OCI-LY1 (cell line): ENCODE measurements around the gene DCT.

ENCODE experiments used
- EZH2 ChIP-seq: fragments of 200-600 bp; sonication (generic), shearing (Covaris generic); IDR thresholded peaks from 2 replicates; pipeline ENCODE4 v1.8.0; 2017; ENCODE audit warnings: borderline replicate concordance, mixed run types, mild to moderate bottlenecking, antibody characterized with exemption, low read length, moderate library complexity, mixed read lengths
- TF ChIP-seq, protein P1 (sequence below): fragments of 200-600 bp; sonication (generic), shearing (Covaris generic); IDR thresholded peaks from 2 replicates; pipeline ENCODE4 v1.5.1; 2017; ENCODE audit warnings: mild to moderate bottlenecking, antibody characterized with exemption, low read length, moderate library complexity, mixed read lengths

DNA sequence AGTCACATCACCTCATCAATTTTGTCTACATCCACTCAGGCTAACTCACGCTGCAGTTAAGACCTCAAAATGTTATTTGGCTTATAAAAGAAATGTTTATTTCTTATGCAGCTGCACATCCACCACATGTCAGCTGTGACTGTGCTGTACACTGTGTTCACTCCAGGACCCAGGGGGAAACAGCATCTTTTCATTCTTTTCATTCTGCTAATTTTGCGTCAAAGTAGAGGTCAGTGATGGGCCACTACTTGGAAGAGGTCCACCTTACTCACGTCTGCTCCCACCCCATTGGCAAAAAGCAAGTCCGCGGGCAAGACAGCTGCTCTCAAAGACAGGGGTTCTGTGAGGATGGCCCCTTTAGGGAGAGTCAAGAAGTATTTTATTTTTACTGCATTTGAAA is 4.5 kb upstream of the DCT start:
- TF ChIP-seq EZH2, result no peak
- TF ChIP-seq, protein P1, sequence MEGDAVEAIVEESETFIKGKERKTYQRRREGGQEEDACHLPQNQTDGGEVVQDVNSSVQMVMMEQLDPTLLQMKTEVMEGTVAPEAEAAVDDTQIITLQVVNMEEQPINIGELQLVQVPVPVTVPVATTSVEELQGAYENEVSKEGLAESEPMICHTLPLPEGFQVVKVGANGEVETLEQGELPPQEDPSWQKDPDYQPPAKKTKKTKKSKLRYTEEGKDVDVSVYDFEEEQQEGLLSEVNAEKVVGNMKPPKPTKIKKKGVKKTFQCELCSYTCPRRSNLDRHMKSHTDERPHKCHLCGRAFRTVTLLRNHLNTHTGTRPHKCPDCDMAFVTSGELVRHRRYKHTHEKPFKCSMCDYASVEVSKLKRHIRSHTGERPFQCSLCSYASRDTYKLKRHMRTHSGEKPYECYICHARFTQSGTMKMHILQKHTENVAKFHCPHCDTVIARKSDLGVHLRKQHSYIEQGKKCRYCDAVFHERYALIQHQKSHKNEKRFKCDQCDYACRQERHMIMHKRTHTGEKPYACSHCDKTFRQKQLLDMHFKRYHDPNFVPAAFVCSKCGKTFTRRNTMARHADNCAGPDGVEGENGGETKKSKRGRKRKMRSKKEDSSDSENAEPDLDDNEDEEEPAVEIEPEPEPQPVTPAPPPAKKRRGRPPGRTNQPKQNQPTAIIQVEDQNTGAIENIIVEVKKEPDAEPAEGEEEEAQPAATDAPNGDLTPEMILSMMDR, result no peak
